Pancreas (tissue), 10 donors: ENCODE results near the gene DNAJB14. TPM values are rescaled to one million over a fixed set of nuclear protein-coding genes. Genes with fewer than 3 reads are reported as not detected.

Experiments used
- ATAC-seq, 4 donors: fragments of 200-7000 bp; cut with Tn5 transposase; one replicate each; pipeline versions ENCODE4 v1.8.0 to v1.9.1; 2020; ENCODE audit warnings: mild to moderate bottlenecking in 4 of 4, moderate library complexity in 4 of 4
- DNase-seq, 6 donors: peaks; one replicate each; pipeline ENCODE4 v3.0.0-alpha.2; 2020
- FAIRE-seq: peaks from 2 replicates; lab custom pipeline; 2012; peaks lifted over from hg19 to GRCh38; lab: Jason Lieb, UNC
- H3K27ac ChIP-seq, 4 donors: fragments of 200-600 bp; sonication (generic); 1 replicate in 3 of 4; 2 replicates in 1 of 4; pipeline versions ENCODE4 v1.5.0 to v1.8.0; 2020
- H3K27me3 ChIP-seq, 4 donors: fragments of 200-600 bp; one replicate each; pipeline ENCODE4 v1.8.0; 2021
- H3K36me3 ChIP-seq, 3 donors: fragments of 200-600 bp; sonication (generic) in 1 of 3; one replicate each; pipeline versions ENCODE4 v1.5.0 to v1.8.0; 2020 to 2021
- H3K4me1 ChIP-seq, 3 donors: fragments of 200-600 bp; one replicate each; pipeline ENCODE4 v1.8.0; 2021
- H3K4me3 ChIP-seq, 4 donors: fragments of 200-600 bp; sonication (generic) in 2 of 4; one replicate each; pipeline versions ENCODE4 v1.5.0 to v1.8.0; 2020 to 2021
- H3K9me3 ChIP-seq, 4 donors: fragments of 200-600 bp; one replicate each; pipeline ENCODE4 v1.8.0; 2021
- WGBS, 2 donors: extraction: QIAGEN DNeasy Blood & Tissue Kit; methylation state at CpG; one replicate each; pipeline ENCODE4 v1.1.7; 2013; 5-methylcytosine and 5-hydroxymethylcytosine counted together
- intact Hi-C, 3 donors: fragments of 100-400 bp; cut with DNase I; formaldehyde crosslinking; loops; one replicate each; pipeline versions ENCODE4 v1.11.1 to v1.14.2; 2022
- polyA plus RNA-seq, 2 donors: library from polyadenylated mRNA; stranded (reverse); fragments of 200-250 nt; gene quantifications; one replicate each; pipeline ENCODE4 v1.2.3, GENCODE V29; 2013
- total RNA-seq, 6 donors: library from RNA; stranded (reverse); fragmentation: NEBNext Ultra II Directional in 4 of 6; extraction: Animal tissue kit (Norgen Biotek cat#: 25700) in 4 of 6; gene quantifications; one replicate each; pipeline versions ENCODE4 v1.2.1 to v1.2.4, GENCODE V29; 2021 to 2023
- TF ChIP-seq, protein P1 (sequence below), 4 donors: fragments of 200-600 bp; sonication (generic) in 3 of 4; IDR thresholded peaks; one replicate each; pipeline versions ENCODE4 v1.5.0 to v1.8.0; 2021; ENCODE audit warnings: antibody characterized with exemption in 4 of 4
- donor health status: healthy with polysubstance abuse.
- donor health status: DM: no; HTN: no; CAD: no; lungs with moderate emphysema.
- donor health status: DM: no; HTN: no; CAD: no.
- donor health status: control.
- donor health status: control.
- donor health status: Bipolar disorder and iron deficiency.
- donor health status: DM: yes; HTN: yes; CAD: no.
- donor health status: DM: no; HTN: no; CAD: no.
- donor health status: DM: no; HTN: no; CAD: no.
- donor health status: DM: yes; HTN: yes; CAD: no.

The DNAJB14 gene
- total and polyA plus RNA-seq, 8 donors, result 3.6 to 23.7 (median 11.6) TPM

DNA sequence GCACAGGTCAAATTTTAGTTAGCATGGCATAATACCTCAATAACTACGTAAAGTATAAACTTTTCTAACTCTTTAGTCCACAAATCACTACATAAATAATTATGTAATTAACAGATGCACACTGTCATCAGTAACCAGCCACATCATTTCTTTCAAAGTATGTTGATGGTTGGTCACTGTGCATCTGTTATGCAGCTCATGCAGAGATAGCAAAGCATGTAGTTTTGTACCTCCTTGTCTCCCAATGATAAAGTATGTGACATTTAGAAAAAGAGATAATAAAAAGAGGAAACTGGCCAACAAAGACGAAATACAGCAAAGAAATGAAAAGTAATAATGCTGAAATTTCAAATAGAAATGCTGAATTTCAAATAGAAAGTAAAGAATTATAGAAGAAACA is 55.1 kb downstream of the DNAJB14 start:
- intact Hi-C loops, result no loop called here
- no peak for DNase-seq
- no peaks in the 10 kb centered on the region for H3K9me3 ChIP-seq
- no peaks in the 10 kb centered on the region for H3K27me3 ChIP-seq
- no peak for FAIRE-seq
- no peak overlapping the region for H3K27ac ChIP-seq
- no peak overlapping the region for H3K4me3 ChIP-seq
- ATAC-seq, result no peak
- TF ChIP-seq, protein P1, sequence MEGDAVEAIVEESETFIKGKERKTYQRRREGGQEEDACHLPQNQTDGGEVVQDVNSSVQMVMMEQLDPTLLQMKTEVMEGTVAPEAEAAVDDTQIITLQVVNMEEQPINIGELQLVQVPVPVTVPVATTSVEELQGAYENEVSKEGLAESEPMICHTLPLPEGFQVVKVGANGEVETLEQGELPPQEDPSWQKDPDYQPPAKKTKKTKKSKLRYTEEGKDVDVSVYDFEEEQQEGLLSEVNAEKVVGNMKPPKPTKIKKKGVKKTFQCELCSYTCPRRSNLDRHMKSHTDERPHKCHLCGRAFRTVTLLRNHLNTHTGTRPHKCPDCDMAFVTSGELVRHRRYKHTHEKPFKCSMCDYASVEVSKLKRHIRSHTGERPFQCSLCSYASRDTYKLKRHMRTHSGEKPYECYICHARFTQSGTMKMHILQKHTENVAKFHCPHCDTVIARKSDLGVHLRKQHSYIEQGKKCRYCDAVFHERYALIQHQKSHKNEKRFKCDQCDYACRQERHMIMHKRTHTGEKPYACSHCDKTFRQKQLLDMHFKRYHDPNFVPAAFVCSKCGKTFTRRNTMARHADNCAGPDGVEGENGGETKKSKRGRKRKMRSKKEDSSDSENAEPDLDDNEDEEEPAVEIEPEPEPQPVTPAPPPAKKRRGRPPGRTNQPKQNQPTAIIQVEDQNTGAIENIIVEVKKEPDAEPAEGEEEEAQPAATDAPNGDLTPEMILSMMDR (IDR thresholded peaks at IDR 0.05), result no peak
- peaks cover 15 to 20% (median 16%) of the 10 kb centered on the region in 3 donors for H3K4me1 ChIP-seq
- WGBS, 2 donors, result 62 to 64% methylated on average over 2 of the region's 2 CpGs
- no peaks in the 10 kb centered on the region for H3K36me3 ChIP-seq

DNA sequence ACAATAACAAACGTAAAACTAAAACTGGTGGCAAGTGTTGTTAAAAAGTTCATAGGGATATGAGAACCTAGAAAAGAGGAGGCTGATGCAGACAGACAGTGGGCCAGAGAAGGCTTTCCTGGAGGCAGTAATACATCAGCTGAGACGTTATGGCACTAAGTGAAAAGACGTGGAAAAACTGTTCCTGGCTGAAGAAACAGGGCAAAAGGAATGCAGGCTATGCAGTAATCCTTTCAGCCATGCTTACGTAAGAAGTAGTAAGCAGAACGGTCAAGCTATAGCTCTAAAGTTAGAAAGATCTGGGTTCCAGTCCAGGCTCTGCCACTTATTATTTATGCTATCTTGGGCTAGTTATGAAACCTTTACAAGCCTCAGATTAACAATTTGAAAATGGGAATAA is 58.6 kb downstream of the DNAJB14 start:
- Histone ChIP-seq H3K4me3 (no peak overlapping the region), H3K4me1 (peaks cover 9 to 10% (median 9%) of the 10 kb centered on the region in 3 donors), H3K36me3 (peaks cover 0 to 6% (median 0%) of the 10 kb centered on the region in 3 donors), H3K27me3 (no peaks in the 10 kb centered on the region), H3K27ac (no peak overlapping the region), H3K9me3 (no peaks in the 10 kb centered on the region)
- ATAC-seq (no peak), DNase-seq (no peak), FAIRE-seq (no peak)
- intact Hi-C loops, result no loop called here
- TF ChIP-seq, protein P1 (IDR thresholded peaks at IDR 0.05), result no peak
- 52 to 63% methylated on average over 5 of the region's 5 CpGs for WGBS, 2 donors

- DNase-seq (no peak), ATAC-seq (no peak), FAIRE-seq (no peak)
- Histone ChIP-seq H3K27ac (no peak overlapping the region), H3K4me1 (peaks cover 3 to 9% (median 9%) of the 10 kb centered on the region in 3 donors), H3K36me3 (peaks cover 0 to 14% (median 7%) of the 10 kb centered on the region in 3 donors), H3K4me3 (no peak overlapping the region), H3K27me3 (no peaks in the 10 kb centered on the region), H3K9me3 (no peaks in the 10 kb centered on the region)
- intact Hi-C loops, result no loop called here
- 61 to 64% methylated on average over 4 of the region's 4 CpGs for WGBS, 2 donors
- TF ChIP-seq, protein P1 (IDR thresholded peaks at IDR 0.05), result no peak
Observed at GRCh38 chr4:99886146-99886545, 60.3 kb downstream of the DNAJB14 start.

- FAIRE-seq, result no peak
- TF ChIP-seq, protein P1 (IDR thresholded peaks at IDR 0.05), result no peak
- peaks cover 3 to 9% (median 9%) of the 10 kb centered on the region in 3 donors for H3K4me1 ChIP-seq
- no peak for DNase-seq
- peaks cover 0 to 19% (median 12%) of the 10 kb centered on the region in 3 donors for H3K36me3 ChIP-seq
- H3K9me3 ChIP-seq, result no peaks in the 10 kb centered on the region
- no peak for ATAC-seq
- H3K27ac ChIP-seq, result no peak overlapping the region
- no peaks in the 10 kb centered on the region for H3K27me3 ChIP-seq
- H3K4me3 ChIP-seq, result no peak overlapping the region
- intact Hi-C loops, result no loop called here
Observed at GRCh38 chr4:99885687-99886086, 60.7 kb downstream of the DNAJB14 start.

DNA sequence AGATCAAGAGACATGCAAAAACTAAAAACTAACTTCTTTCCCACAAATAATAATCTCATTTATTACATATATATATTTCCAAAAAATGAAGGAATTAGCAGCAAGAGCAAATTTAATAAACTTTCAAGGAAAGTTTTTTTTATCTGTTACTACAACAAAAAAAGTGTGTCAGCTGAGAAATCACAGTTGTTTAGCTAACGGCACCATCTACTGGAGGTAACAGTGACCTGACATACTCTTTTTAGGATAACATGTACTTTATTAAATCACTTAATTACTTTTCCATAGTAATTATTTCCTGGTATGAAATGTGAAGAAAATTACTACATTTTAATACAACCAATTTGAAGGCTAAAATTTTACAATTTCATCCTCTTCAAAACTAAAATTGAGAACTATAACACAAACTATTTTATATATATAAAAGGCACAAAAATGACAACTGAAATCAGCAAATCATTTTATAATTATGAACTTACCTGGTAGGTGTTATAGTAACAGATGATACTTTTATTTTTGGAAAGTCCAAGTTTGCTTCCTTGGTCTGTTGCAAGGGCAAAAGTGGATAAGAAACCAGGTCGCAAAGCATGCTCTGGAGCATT is 61.3 kb downstream of the DNAJB14 start:
- FAIRE-seq (peak; percentile 95), DNase-seq (no peak), ATAC-seq (peak in 1 of 4 donors; percentile 56)
- H3K27ac ChIP-seq, result no peak overlapping the region
- no peaks in the 10 kb centered on the region for H3K9me3 ChIP-seq
- peaks cover 0 to 24% (median 17%) of the 10 kb centered on the region in 3 donors for H3K36me3 ChIP-seq
- no peaks in the 10 kb centered on the region for H3K27me3 ChIP-seq
- TF ChIP-seq, protein P1 (IDR thresholded peaks at IDR 0.05), result peak in 2 of 4 donors; percentile 16 to 27
- intact Hi-C loops, result no loop called here
- no peak overlapping the region for H3K4me3 ChIP-seq
- peaks cover 3 to 9% (median 9%) of the 10 kb centered on the region in 3 donors for H3K4me1 ChIP-seq
- 61 to 65% methylated on average over 2 of the region's 2 CpGs for WGBS, 2 donors
